NB4 (cell line): ENCODE results near the gene RPUSD3.

Source experiments
- CTCF ChIP-seq: IDR thresholded peaks from one replicate; pipeline ENCODE4 v1.5.1; 2012; ENCODE audit warnings: low read depth, low read length
- MAX ChIP-seq: IDR thresholded peaks from 2 replicates; pipeline ENCODE4 v1.6.1; 2011; ENCODE audit warnings: low read depth, low read length
- POLR2A ChIP-seq: IDR thresholded peaks from 2 replicates; pipeline ENCODE4 v1.6.1; 2011; ENCODE audit warnings: mild to moderate bottlenecking; ENCODE audit not compliant: insufficient read length; ENCODE audit errors: extremely low read depth

GRCh38 chr3:9834520-9835380 is 9.1 kb downstream of the RPUSD3 start:
- TF ChIP-seq CTCF (no peak), MAX (no peak), POLR2A (no peak)
